Endothelial cell (in vitro differentiated cells): Measurements from ENCODE around the gene GMDS. TPM values are rescaled to one million over a fixed set of nuclear protein-coding genes. Genes with fewer than 3 reads are reported as not detected.

Experiments
- DNase-seq: peaks from one replicate; pipeline ENCODE4 v3.0.0; 2021; ENCODE audit warnings: low spot score
- H3K27ac Mint-ChIP-seq: one replicate; pipeline ENCODE4 v1.8.0; 2021; ENCODE audit warnings: mixed read lengths, inconsistent platforms; ENCODE audit not compliant: unreplicated experiment
- H3K27me3 Mint-ChIP-seq: one replicate; pipeline ENCODE4 v1.8.0; 2021; ENCODE audit warnings: mild to moderate bottlenecking, moderate library complexity, mixed read lengths, inconsistent platforms; ENCODE audit not compliant: unreplicated experiment
- H3K36me3 Mint-ChIP-seq: one replicate; pipeline ENCODE4 v1.8.0; 2021; ENCODE audit warnings: mild to moderate bottlenecking, low read depth, mixed read lengths, inconsistent platforms; ENCODE audit not compliant: unreplicated experiment
- H3K4me1 Mint-ChIP-seq: one replicate; pipeline ENCODE4 v1.8.0; 2021; ENCODE audit warnings: mild to moderate bottlenecking, mixed read lengths, inconsistent platforms; ENCODE audit not compliant: unreplicated experiment
- H3K4me3 Mint-ChIP-seq: one replicate; pipeline ENCODE4 v1.8.0; 2021; ENCODE audit warnings: mild to moderate bottlenecking, mixed read lengths, inconsistent platforms; ENCODE audit not compliant: unreplicated experiment
- H3K9me3 Mint-ChIP-seq: one replicate; pipeline ENCODE4 v1.8.0; 2021; ENCODE audit warnings: mixed read lengths, inconsistent platforms; ENCODE audit not compliant: unreplicated experiment
- CTCF ChIP-seq: fragments of 200-600 bp; sonication (generic); IDR thresholded peaks from one replicate; pipeline ENCODE4 v1.5.0; 2021; ENCODE audit warnings: antibody characterized with exemption; ENCODE audit not compliant: unreplicated experiment
- total RNA-seq: library from RNA; stranded (reverse); fragmentation: NEBNext Ultra II Directional; extraction: Animal tissue kit (Norgen Biotek cat#: 25700); gene quantifications from one replicate; pipeline ENCODE4 v1.2.1, GENCODE V29; 2021; ENCODE audit not compliant: unreplicated experiment

The GMDS gene
- total RNA-seq, 1 donor from 2014 or later = 36.0 TPM

- no peak for TF ChIP-seq CTCF
- H3K27ac Mint-ChIP-seq = no peak overlapping the region
- peaks cover 2% of the 10 kb centered on the region for H3K27me3 Mint-ChIP-seq
- no peak for DNase-seq
- peaks cover 21% of the 10 kb centered on the region for H3K4me1 Mint-ChIP-seq
- H3K36me3 Mint-ChIP-seq = peaks cover 8% of the 10 kb centered on the region
- no peaks in the 10 kb centered on the region for H3K9me3 Mint-ChIP-seq
- H3K4me3 Mint-ChIP-seq = no peak overlapping the region
Measured at GRCh38 chr6:1896897-1897296, 348.5 kb downstream of the GMDS start.

GRCh38 chr6:1895721-1896120 lies 349.7 kb downstream of the GMDS start:
- Mint-ChIP-seq H3K4me3 (no peak overlapping the region), H3K36me3 (peaks cover 8% of the 10 kb centered on the region), H3K4me1 (peaks cover 21% of the 10 kb centered on the region), H3K27ac (no peak overlapping the region), H3K9me3 (no peaks in the 10 kb centered on the region), H3K27me3 (peaks cover 2% of the 10 kb centered on the region)
- TF ChIP-seq CTCF = no peak
- DNase-seq = no peak

- Mint-ChIP-seq H3K27me3 (peaks cover 2% of the 10 kb centered on the region), H3K36me3 (peaks cover 8% of the 10 kb centered on the region), H3K4me3 (no peak overlapping the region), H3K27ac (no peak overlapping the region), H3K9me3 (no peaks in the 10 kb centered on the region), H3K4me1 (peaks cover 19% of the 10 kb centered on the region)
- TF ChIP-seq CTCF = no peak
- no peak for DNase-seq
Measured at GRCh38 chr6:1894954-1895353, 350.5 kb downstream of the GMDS start.

DNA sequence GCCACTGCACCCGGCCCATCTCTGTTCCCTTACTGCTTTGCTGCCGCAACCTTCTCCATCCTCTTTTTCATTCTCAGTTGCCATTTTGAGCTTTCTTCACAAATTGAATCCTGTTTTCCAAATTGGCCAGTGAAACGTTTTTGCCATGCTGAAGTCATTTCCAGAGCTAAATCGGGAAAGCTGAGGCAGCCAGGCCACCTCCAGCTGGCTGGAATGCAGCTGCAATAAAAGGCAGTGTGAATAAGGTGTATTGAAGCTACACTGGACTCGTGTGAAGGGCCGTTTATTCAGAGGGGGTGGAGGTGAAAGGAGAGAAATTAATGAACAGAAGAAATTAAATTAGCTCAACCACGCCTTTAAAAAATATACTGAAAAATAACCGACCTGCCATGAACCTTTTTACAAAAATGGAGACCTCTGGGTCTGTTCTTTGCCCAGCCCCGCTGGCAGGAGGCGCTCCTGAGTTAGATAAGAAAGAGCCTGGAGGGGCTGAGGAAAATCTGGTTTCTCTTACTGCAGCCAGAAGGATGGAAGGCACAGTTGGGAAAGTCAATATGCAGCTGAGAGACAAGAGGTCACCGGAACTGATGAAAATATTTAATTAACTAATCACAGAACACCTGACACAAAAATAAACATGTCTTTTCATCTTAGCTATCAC lies 351.8 kb downstream of the GMDS start:
- TF ChIP-seq CTCF = peak; percentile 21
- H3K9me3 Mint-ChIP-seq = no peaks in the 10 kb centered on the region
- peak; percentile 34 for DNase-seq
- peaks cover 8% of the 10 kb centered on the region for H3K36me3 Mint-ChIP-seq
- H3K4me3 Mint-ChIP-seq = no peak overlapping the region
- H3K27ac Mint-ChIP-seq = no peak overlapping the region
- H3K27me3 Mint-ChIP-seq = peaks cover 2% of the 10 kb centered on the region
- H3K4me1 Mint-ChIP-seq = peaks cover 10% of the 10 kb centered on the region

GRCh38 chr6:1892716-1893115 lies 352.7 kb downstream of the GMDS start:
- Mint-ChIP-seq H3K4me1 (peaks cover 6% of the 10 kb centered on the region), H3K4me3 (no peak overlapping the region), H3K9me3 (no peaks in the 10 kb centered on the region), H3K36me3 (peaks cover 8% of the 10 kb centered on the region), H3K27ac (no peak overlapping the region), H3K27me3 (peaks cover 5% of the 10 kb centered on the region)
- no peak for DNase-seq
- TF ChIP-seq CTCF = no peak
